Measurements from ENCODE around the gene BRDT.

DNA sequence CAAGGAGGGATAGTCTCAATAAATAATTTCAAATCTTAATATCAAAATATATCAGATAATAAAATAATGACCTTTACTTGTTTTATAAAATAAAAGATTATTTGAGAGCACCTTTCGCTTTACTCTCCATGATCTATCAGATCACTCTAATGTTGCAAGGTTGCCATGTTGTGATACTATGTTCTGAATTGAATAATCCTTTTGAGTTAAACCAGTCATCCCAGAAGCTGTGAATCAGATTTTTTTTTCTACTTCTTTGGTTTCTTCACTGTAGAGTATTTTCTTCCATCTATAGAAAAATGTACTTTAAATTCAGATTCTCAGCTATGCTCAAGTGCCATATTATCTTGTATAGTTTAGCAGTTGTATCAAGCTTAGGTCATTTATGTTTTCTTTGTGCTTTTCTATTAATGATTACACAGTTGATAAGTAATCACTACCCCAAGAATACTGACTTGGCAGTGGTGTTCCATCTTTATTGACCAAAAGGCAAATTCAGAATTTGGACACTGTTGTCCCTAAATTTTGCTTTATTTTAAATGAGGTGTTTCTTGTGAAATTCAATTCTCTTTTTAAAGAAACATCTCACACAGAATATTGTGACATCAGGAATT is 32.9 kb downstream of the BRDT start:
- TF ChIP-seq, protein P1, sequence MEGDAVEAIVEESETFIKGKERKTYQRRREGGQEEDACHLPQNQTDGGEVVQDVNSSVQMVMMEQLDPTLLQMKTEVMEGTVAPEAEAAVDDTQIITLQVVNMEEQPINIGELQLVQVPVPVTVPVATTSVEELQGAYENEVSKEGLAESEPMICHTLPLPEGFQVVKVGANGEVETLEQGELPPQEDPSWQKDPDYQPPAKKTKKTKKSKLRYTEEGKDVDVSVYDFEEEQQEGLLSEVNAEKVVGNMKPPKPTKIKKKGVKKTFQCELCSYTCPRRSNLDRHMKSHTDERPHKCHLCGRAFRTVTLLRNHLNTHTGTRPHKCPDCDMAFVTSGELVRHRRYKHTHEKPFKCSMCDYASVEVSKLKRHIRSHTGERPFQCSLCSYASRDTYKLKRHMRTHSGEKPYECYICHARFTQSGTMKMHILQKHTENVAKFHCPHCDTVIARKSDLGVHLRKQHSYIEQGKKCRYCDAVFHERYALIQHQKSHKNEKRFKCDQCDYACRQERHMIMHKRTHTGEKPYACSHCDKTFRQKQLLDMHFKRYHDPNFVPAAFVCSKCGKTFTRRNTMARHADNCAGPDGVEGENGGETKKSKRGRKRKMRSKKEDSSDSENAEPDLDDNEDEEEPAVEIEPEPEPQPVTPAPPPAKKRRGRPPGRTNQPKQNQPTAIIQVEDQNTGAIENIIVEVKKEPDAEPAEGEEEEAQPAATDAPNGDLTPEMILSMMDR (IDR thresholded peaks at IDR 0.05; ENCODE audit: low read depth, low read length), result no peak
- TF ChIP-seq POLR2A (IDR thresholded peaks at IDR 0.05; ENCODE audit: extremely low read depth, insufficient read length), result no peak
- TF ChIP-seq, protein P2, sequence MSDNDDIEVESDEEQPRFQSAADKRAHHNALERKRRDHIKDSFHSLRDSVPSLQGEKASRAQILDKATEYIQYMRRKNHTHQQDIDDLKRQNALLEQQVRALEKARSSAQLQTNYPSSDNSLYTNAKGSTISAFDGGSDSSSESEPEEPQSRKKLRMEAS (IDR thresholded peaks at IDR 0.05; ENCODE audit: low read depth, low read length), result no peak
- TF ChIP-seq MYC (IDR thresholded peaks at IDR 0.05; ENCODE audit: low read depth, low read length), result no peak
